ENCODE results near the gene SUSD3.

The SUSD3 gene

DNA sequence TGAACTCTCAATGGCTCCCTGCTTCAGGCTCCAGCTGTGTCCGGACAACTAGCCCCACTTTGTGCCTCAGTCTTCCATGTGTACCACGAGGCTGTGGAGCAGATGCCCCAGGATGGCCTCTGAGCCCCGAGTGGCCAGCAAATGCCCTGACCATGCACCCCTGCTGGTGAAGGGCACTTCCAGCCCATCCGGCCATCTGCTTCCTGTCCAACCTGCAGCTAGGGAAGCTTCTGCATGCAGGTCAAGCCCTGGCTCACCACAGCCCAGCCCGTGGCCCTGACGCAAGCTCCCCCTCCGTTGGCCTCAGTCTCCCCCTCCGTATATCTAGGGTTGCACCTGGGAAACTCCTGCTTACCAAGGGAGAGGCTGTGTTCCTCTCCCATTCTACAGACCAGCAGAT, 70.8 kb downstream of the SUSD3 start:
- H3K9me3 Mint-ChIP-seq = no peaks in the 10 kb centered on the region

DNA sequence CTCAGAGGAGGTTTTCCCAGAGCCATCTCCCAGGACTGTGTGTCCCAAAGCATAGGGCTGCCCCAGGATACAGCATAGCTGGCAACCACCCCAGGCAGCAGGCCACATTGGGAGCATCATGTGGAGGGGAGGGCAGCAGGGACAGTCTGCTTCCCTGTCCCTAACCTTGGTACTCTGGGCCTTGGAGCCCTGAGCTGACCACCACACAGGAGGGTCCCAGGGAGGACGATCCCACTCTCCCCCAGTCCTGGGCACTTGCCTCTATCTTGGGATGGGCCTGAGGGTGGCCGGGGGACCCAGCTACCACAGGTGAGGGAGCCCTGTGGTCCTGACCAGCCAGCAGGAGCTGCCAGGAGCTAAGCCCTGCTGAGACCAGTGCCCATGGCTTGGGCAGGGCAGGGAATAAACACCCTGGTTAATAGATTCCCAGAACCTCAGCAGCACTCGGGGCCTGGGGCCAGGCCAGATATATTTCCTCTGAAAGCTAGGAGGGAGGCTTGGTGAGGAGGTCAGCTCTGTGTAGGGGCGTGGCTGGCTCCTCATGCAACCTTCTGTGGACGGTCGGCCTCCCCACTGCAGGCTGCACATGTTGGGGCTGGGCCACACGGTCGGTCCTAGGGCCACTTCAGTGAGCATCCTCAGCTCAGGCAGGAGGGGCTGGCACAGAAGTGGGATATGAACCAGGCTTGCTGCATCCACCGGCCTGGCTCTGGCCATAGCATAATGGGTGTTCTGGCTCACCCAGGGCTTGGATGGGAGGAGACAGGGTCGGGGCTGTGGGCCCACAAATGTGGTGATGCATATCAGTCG, 71.4 kb downstream of the SUSD3 start:
- H3K27me3 Mint-ChIP-seq (ENCODE audit: low read depth) = peaks cover 4% of the 10 kb centered on the region
- peaks cover 24% of the 10 kb centered on the region for H3K4me1 Mint-ChIP-seq
- H3K27ac Mint-ChIP-seq = peak overlapping the region; percentile 19 to 55 (median 52)
- peak overlapping the region in 1 of 3 experiments; percentile 38 for H3K4me3 Mint-ChIP-seq
- TF ChIP-seq, protein P1, sequence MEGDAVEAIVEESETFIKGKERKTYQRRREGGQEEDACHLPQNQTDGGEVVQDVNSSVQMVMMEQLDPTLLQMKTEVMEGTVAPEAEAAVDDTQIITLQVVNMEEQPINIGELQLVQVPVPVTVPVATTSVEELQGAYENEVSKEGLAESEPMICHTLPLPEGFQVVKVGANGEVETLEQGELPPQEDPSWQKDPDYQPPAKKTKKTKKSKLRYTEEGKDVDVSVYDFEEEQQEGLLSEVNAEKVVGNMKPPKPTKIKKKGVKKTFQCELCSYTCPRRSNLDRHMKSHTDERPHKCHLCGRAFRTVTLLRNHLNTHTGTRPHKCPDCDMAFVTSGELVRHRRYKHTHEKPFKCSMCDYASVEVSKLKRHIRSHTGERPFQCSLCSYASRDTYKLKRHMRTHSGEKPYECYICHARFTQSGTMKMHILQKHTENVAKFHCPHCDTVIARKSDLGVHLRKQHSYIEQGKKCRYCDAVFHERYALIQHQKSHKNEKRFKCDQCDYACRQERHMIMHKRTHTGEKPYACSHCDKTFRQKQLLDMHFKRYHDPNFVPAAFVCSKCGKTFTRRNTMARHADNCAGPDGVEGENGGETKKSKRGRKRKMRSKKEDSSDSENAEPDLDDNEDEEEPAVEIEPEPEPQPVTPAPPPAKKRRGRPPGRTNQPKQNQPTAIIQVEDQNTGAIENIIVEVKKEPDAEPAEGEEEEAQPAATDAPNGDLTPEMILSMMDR (IDR thresholded peaks at IDR 0.05; ENCODE audit: unreplicated experiment in 3 of 3) = no peak
- peaks cover under 1% of the 10 kb centered on the region for H3K36me3 Mint-ChIP-seq (ENCODE audit: low read depth)
- no peaks in the 10 kb centered on the region for H3K9me3 Mint-ChIP-seq

More for the DNA sequence above, 70.8 kb downstream of the SUSD3 start:
- no peak overlapping the region for H3K4me3 Mint-ChIP-seq
- TF ChIP-seq, protein P1 (IDR thresholded peaks at IDR 0.05; ENCODE audit: unreplicated experiment in 3 of 3) = no peak
- no peaks in the 10 kb centered on the region for H3K27me3 Mint-ChIP-seq (ENCODE audit: low read depth)
- H3K4me1 Mint-ChIP-seq = peaks cover 18% of the 10 kb centered on the region
- no peak overlapping the region for H3K27ac Mint-ChIP-seq
- peaks cover 4% of the 10 kb centered on the region for H3K36me3 Mint-ChIP-seq (ENCODE audit: low read depth)

DNA sequence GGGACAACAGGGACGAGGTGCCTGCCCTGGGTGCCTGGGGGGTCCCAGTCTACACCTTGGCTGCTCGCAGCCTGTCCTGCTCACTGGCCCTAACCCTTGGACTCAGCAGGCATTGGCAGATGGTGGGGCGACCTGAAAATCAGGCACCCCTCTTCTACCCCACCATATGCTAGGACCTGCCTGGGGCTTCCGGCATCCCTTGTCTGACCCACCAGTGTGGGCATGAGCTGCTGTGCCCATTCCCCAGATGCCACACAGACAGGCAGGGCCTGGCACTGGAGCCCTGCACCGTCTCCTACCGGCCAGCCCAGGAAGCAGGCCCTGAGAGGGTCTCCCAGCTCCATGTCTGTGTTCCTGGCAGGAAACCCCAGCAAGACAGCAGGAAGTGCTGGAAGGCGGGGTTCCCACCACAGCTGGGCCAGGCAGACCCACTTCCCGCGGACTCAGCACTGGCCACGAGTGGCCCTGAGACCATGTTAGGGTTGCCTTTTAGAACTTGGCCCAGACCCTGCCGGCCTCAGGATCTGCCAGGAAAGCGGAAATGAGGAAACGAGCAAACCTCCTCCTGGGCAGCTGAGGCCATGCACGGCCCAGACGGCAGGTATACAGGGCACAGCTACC, 72.5 kb downstream of the SUSD3 start:
- Mint-ChIP-seq H3K27me3 (ENCODE audit: low read depth) (peaks cover 5% of the 10 kb centered on the region), H3K4me3 (peak overlapping the region in 2 of 3 experiments; percentile 27 to 89), H3K36me3 (ENCODE audit: low read depth) (no peaks in the 10 kb centered on the region), H3K27ac (peak overlapping the region in 1 of 3 experiments; percentile 52), H3K9me3 (no peaks in the 10 kb centered on the region), H3K4me1 (peaks cover 27% of the 10 kb centered on the region)
- TF ChIP-seq, protein P1 (IDR thresholded peaks at IDR 0.05; ENCODE audit: unreplicated experiment in 3 of 3) = no peak

DNA sequence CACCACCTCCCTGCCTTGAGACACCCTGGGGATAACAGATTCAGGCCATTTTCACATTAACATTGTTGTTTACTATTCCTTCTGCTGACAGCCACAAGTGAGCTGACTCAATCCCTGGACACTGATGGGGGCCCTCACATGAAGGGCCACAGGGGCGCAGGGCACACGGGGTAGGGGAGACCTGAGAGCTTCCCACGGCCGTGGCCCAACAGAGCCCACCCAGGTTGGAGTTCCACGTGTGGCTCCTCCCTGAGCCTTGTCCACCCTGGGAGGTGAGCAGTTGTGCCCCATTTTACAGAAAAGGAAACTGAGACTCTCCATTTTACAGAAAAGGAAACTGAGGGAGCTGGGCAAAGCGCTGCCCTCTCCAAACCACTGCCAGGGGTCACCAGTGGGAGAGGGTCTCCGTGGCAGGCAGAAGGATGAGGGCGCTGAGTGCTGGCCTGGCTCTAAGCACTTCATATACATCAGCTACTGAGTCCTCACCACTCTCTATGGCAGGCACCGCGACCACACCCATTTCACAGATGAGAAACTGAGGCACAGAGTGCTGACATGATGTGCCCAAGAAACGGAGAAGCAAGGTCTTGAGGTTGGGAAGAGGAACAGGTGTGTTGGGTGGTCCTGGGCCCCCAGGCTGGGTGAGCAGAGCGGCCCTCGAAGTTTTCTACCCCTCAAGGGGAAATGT, 73.2 kb downstream of the SUSD3 start:
- Mint-ChIP-seq H3K9me3 (no peaks in the 10 kb centered on the region), H3K36me3 (ENCODE audit: low read depth) (no peaks in the 10 kb centered on the region), H3K4me1 (peaks cover 31% of the 10 kb centered on the region), H3K27ac (peak overlapping the region in 2 of 3 experiments; percentile 31 to 93), H3K4me3 (peak overlapping the region; percentile 85 to 90 (median 89)), H3K27me3 (ENCODE audit: low read depth) (peaks cover 5% of the 10 kb centered on the region)
- TF ChIP-seq, protein P1 (IDR thresholded peaks at IDR 0.05; ENCODE audit: unreplicated experiment in 3 of 3) = no peak

DNA sequence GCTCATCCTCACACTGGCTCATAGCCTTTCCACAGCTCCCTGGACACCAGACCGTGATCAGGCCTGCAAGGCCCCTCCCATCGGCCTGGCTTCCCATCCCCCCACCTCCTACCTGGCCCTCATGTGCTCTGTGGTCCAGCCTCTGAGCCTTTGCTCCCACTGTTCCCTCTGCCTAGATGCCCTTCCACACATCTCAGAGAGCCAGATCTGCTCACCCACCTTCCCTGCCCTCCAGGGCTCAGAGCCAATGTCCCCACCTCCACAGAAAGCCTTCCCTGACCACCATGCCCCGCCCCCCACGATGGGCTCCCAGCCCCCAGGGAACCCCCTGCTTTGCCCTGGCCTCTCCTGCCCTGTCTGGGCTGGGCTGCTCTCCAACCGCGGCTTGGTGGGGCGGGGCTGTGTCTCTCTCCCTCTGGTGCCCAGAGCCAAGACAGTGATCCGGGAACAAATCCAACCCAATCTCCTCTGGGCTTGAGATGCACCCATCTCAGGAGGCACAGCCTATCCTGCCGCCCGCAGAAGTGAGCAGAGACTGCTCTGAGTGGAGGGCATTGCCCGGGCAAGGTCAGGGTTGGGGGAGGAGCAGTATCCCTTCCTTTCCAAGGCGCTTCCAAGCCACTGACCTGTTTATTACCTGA, 73.9 kb downstream of the SUSD3 start:
- H3K4me1 Mint-ChIP-seq = peaks cover 31% of the 10 kb centered on the region
- H3K4me3 Mint-ChIP-seq = peak overlapping the region; percentile 85 to 90 (median 89)
- H3K36me3 Mint-ChIP-seq (ENCODE audit: low read depth) = no peaks in the 10 kb centered on the region
- H3K27ac Mint-ChIP-seq = peak overlapping the region; percentile 75 to 93 (median 92)
- no peaks in the 10 kb centered on the region for H3K9me3 Mint-ChIP-seq
- peaks cover 5% of the 10 kb centered on the region for H3K27me3 Mint-ChIP-seq (ENCODE audit: low read depth)
- TF ChIP-seq, protein P1 (IDR thresholded peaks at IDR 0.05; ENCODE audit: unreplicated experiment in 3 of 3) = no peak
